Lower leg skin (tissue), 4 donors: ENCODE results near the gene GKN2. TPM values are rescaled to one million over a fixed set of nuclear protein-coding genes. Genes with fewer than 3 reads are reported as not detected.

ENCODE experiments used
- DNase-seq, 2 donors: peaks; one replicate each; pipeline ENCODE4 v3.0.0-alpha.2; 2019; ENCODE audit warnings: low spot score in 2 of 2
- H3K4me3 ChIP-seq: fragments of 200-600 bp; sonication (generic); 2 replicates; pipeline ENCODE4 v1.5.1; 2017; ENCODE audit warnings: mild to moderate bottlenecking, low read depth; ENCODE audit not compliant: poor library complexity, severe bottlenecking
- POLR2A ChIP-seq, 2 donors: fragments of 450-650 bp; IDR thresholded peaks; one replicate each; pipeline ENCODE4 v1.6.1; 2016 to 2017; ENCODE audit warnings: antibody characterized with exemption in 2 of 2, mild to moderate bottlenecking in 1 of 2, moderate library complexity in 1 of 2
- WGBS, 2 donors: methylation state at CpG; one replicate each; pipeline ENCODE4 v1.1.5; 2018; 5-methylcytosine and 5-hydroxymethylcytosine counted together
- intact Hi-C: fragments of 100-400 bp; cut with DNase I; formaldehyde crosslinking; loops from one replicate; pipeline ENCODE4 v1.15.0; 2023; ENCODE audit warnings: low total_unique reads
- total RNA-seq, 4 donors: library from RNA; depleted of rRNA; stranded (reverse); fragments of >200 nt; gene quantifications; one replicate each; pipeline ENCODE4 v1.1.0, GENCODE V29; 2016
- TF ChIP-seq, protein P1 (sequence below), 3 donors: fragments of 450-650 bp; IDR thresholded peaks; one replicate each; pipeline ENCODE4 v1.5.1; 2016; ENCODE audit warnings: antibody characterized with exemption in 3 of 3, mild to moderate bottlenecking in 3 of 3, moderate library complexity in 2 of 3

The GKN2 gene
- total RNA-seq, 4 donors from 2014 or later: not detected

DNA sequence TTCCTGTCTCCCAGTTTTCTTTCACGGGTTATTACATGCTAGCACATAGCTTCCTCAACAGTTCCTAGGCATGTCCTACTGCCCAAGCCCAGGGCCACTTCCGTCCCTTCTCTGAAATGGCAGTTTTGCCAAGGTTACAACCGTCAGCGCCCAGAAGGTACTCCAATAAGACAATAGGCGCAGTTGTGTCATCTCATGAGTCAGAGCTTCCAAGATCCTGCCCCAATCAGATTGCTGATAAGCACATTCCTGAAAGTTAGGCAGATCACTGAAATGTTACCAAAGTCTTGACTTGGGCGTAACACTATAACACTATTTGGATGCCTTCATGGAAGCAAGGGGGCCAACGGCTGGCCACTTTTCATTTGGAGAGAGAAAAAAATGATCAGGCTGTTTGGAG, 34.2 kb downstream of the GKN2 start:
- H3K4me3 ChIP-seq: no peak overlapping the region
- WGBS, 2 donors: 68 to 71% methylated on average over 7 of the region's 7 CpGs
- no peak for DNase-seq
- no peak for TF ChIP-seq POLR2A (IDR thresholded peaks at IDR 0.05)
- TF ChIP-seq, protein P1, sequence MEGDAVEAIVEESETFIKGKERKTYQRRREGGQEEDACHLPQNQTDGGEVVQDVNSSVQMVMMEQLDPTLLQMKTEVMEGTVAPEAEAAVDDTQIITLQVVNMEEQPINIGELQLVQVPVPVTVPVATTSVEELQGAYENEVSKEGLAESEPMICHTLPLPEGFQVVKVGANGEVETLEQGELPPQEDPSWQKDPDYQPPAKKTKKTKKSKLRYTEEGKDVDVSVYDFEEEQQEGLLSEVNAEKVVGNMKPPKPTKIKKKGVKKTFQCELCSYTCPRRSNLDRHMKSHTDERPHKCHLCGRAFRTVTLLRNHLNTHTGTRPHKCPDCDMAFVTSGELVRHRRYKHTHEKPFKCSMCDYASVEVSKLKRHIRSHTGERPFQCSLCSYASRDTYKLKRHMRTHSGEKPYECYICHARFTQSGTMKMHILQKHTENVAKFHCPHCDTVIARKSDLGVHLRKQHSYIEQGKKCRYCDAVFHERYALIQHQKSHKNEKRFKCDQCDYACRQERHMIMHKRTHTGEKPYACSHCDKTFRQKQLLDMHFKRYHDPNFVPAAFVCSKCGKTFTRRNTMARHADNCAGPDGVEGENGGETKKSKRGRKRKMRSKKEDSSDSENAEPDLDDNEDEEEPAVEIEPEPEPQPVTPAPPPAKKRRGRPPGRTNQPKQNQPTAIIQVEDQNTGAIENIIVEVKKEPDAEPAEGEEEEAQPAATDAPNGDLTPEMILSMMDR (IDR thresholded peaks at IDR 0.05): no peak
- intact Hi-C loops: loop anchor here (10.0 kb wide), 1 partner anchor 84 kb away; no protein-coding TSS in a partner anchor

DNA sequence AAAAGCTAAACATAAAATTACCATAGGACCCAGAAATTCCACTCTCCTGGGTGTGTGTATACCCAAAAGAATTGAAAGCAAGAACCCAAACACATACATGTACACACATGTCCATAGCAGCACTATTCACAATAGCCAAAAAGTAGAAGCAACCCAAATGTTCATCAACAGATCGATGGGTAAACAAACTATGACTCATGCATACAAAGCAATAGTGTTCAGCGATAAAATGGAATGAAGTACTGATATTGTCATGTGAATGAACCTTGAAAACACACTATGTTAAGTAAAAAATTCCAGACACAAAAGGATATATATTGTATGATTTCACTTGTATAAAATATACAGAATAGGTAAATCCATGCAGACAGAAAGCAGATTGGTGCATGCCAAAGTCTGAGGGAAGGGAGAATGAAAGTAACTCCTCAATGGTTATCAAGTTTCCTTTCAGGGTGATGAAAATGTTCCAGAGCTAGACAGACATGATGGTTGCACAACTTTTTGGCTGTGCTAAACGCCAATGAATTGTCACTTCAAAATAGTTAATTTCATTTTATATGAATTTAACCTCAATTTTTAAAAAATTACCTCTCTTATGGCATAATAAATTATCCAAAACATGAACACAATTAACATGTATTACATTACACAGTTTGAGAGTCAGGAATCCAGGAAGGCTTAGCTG, 35.5 kb downstream of the GKN2 start:
- intact Hi-C loops: loop anchor here (10.0 kb wide), 1 partner anchor 82 kb away; no protein-coding TSS in a partner anchor
- TF ChIP-seq, protein P1 (IDR thresholded peaks at IDR 0.05): no peak
- TF ChIP-seq POLR2A (IDR thresholded peaks at IDR 0.05): no peak
- WGBS, 2 donors: 37 to 39% methylated on average over 3 of the region's 3 CpGs
- DNase-seq: no peak
- H3K4me3 ChIP-seq: no peak overlapping the region

DNA sequence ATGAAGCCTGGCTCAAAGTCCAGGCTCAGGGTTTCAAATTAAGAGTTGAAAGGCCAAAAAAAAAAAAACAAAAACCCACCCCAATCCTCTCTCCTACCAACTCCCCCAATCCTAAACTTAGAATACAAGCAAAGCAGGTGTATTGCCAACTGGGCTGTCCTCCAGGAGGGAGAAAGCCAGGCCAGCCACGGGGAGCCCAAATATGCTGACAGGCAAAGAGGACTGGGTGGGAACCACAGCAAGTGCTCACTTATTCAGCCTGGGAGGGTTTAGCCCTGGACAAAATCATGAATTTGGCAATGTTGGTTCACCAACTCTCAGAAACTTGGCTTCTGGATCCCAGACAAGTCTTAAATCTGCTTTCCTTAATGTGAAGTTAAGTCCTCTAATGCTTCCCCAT, 36.5 kb downstream of the GKN2 start:
- TF ChIP-seq, protein P1 (IDR thresholded peaks at IDR 0.05): no peak
- TF ChIP-seq POLR2A (IDR thresholded peaks at IDR 0.05): no peak
- WGBS, 2 donors: 33 to 37% methylated on average over 1 of the region's 1 CpG
- intact Hi-C loops: loop anchor here (10.0 kb wide), 1 partner anchor 81 kb away; no protein-coding TSS in a partner anchor
- no peak for DNase-seq
- no peak overlapping the region for H3K4me3 ChIP-seq

DNA sequence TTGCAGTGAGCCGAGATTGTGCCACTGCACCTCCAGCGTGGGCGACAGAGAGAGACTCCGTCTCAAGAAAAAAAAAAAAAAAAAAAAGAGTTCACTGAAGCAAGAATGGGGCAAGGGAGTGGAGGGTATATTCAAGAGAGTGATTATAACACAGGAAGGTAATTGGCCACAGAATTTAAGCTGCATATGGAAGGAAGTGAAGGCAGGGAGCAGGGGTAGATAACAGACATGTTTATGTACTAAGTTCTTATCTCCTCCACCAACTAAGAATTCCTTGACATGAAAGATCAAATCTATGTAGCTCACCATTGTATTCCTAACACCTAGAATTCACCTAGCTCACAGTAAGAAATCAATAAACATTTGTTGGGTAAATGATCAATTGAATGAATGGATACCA, 37.3 kb downstream of the GKN2 start:
- TF ChIP-seq, protein P1 (IDR thresholded peaks at IDR 0.05): no peak
- no peak for DNase-seq
- intact Hi-C loops: loop anchor here (10.0 kb wide), 1 partner anchor 81 kb away; no protein-coding TSS in a partner anchor
- WGBS, 2 donors: 84 to 97% methylated on average over 4 of the region's 4 CpGs
- no peak overlapping the region for H3K4me3 ChIP-seq

DNA sequence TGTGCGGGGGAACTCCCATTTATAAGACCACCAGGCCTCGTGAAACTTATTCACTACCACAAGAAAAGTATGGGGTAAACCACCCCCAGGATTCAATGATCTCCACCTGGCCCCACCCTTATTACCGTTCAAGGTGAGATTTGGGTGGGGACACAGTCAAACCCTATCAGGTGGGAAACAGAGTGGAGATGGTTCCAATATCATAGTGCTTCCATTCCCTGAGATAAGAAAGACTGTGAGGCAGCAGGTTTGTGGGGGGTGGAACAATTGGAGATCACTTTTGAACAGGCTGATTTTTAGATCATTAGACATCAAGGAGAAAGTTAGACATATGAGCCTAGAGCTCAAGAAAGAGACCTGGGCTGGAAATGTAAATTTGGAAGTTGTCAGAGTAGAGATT, 39.3 kb downstream of the GKN2 start:
- 90 to 93% methylated on average over 3 of the region's 3 CpGs for WGBS, 2 donors
- H3K4me3 ChIP-seq: no peak overlapping the region
- intact Hi-C loops: loop anchor here (10.0 kb wide), 1 partner anchor 79 kb away; no protein-coding TSS in a partner anchor
- DNase-seq: no peak
- TF ChIP-seq, protein P1 (IDR thresholded peaks at IDR 0.05): no peak
- no peak for TF ChIP-seq POLR2A (IDR thresholded peaks at IDR 0.05)
